Forelimb muscle (tissue), 1 donor: ENCODE data around the gene ADARB1. TPM values are rescaled to one million over a fixed set of nuclear protein-coding genes. Genes with fewer than 3 reads are reported as not detected.
A peak's percentile ranks its signal among the peaks of the same experiment; 100 is the strongest.
"Not testable (repeated sequence)": the region's sequence is repeated elsewhere in the genome, so short reads cannot be mapped to it uniquely, and the experiment has no call there.

Source experiments
- DNase-seq: peaks from one replicate; pipeline ENCODE4 v3.0.0-alpha.2; 2013; ENCODE audit warnings: low read depth
- polyA plus RNA-seq: library from polyadenylated mRNA; unstranded; fragments of 120-200 nt; gene quantifications from one replicate; pipeline ENCODE4 v1.2.1, GENCODE V29; 2013; ENCODE audit not compliant: insufficient read length

ADARB1 gene
- 27.0 TPM for polyA plus RNA-seq

- DNase-seq = peak; percentile 51
Measured at GRCh38 chr21:45074048-45074817, at the start of gene ADARB1. ADARB1 (plus strand) TSS chr21:45074580; CDS start chr21:45171657, 97,077 bp downstream.

GRCh38 chr21:45026066-45026745 lies 48.2 kb upstream of the ADARB1 start:
- DNase-seq = no peak

GRCh38 chr21:45026826-45027225 lies 47.6 kb upstream of the ADARB1 start:
- no peak for DNase-seq

- DNase-seq = no peak
Measured at GRCh38 chr21:45027241-45028196, 46.9 kb upstream of the ADARB1 start.

GRCh38 chr21:45028645-45029044 lies 45.7 kb upstream of the ADARB1 start:
- not testable (repeated sequence) for DNase-seq

GRCh38 chr21:45029298-45029947 lies 45.0 kb upstream of the ADARB1 start:
- DNase-seq = peak; percentile 64

GRCh38 chr21:45029948-45030681 lies 44.3 kb upstream of the ADARB1 start:
- DNase-seq = no peak

- DNase-seq = no peak
Measured at GRCh38 chr21:45030682-45031570, 43.5 kb upstream of the ADARB1 start.

- no peak for DNase-seq
Measured at GRCh38 chr21:45031571-45032191, 42.7 kb upstream of the ADARB1 start.

- no peak for DNase-seq
Measured at GRCh38 chr21:45032332-45032731, 42.0 kb upstream of the ADARB1 start.

GRCh38 chr21:45032977-45033710 lies 41.2 kb upstream of the ADARB1 start:
- no peak for DNase-seq

- DNase-seq = no peak
Measured at GRCh38 chr21:45033791-45034555, 40.4 kb upstream of the ADARB1 start.

- no peak for DNase-seq
Measured at GRCh38 chr21:45034556-45035476, 39.6 kb upstream of the ADARB1 start.

GRCh38 chr21:45035477-45035848 lies 38.9 kb upstream of the ADARB1 start:
- DNase-seq = no peak

- no peak for DNase-seq
Measured at GRCh38 chr21:45036630-45037029, 37.8 kb upstream of the ADARB1 start.

- no peak for DNase-seq
Measured at GRCh38 chr21:45037986-45038385, 36.4 kb upstream of the ADARB1 start.
